Calu3 (cell line): ENCODE measurements around the gene OR5K2. TPM values are rescaled to one million over a fixed set of nuclear protein-coding genes. Genes with fewer than 3 reads are reported as not detected.
A peak's percentile ranks its signal among the peaks of the same experiment; 100 is the strongest.

Experiments used
- BruUV-seq: library from RNA; stranded (reverse); fragments of 400-500 nt; replicated peaks from 2 replicates; lab custom pipeline; 2021; lab: Mats Ljungman, UMichigan
- CTCF ChIA-PET: fragments of 300-600 bp; sonication (Branson Sonifier 250); formaldehyde crosslinking; loops from one replicate; lab custom pipeline; 2022; ENCODE audit warnings: antibody characterized with exemption; lab: Charles Lee
- DNase-seq: peaks from one replicate; pipeline ENCODE4 v3.0.0; 2022
- H3K27ac Mint-ChIP-seq: one replicate; pipeline ENCODE4 v1.8.0; 2022; ENCODE audit warnings: mixed read lengths; ENCODE audit not compliant: unreplicated experiment
- H3K27me3 Mint-ChIP-seq: one replicate; pipeline ENCODE4 v1.8.0; 2022; ENCODE audit warnings: mixed read lengths; ENCODE audit not compliant: unreplicated experiment
- H3K36me3 Mint-ChIP-seq: one replicate; pipeline ENCODE4 v1.8.0; 2022; ENCODE audit warnings: mild to moderate bottlenecking, moderate library complexity, mixed read lengths; ENCODE audit not compliant: insufficient read depth, unreplicated experiment
- H3K4me1 Mint-ChIP-seq: one replicate; pipeline ENCODE4 v1.8.0; 2022; ENCODE audit warnings: mild to moderate bottlenecking, low read depth, mixed read lengths; ENCODE audit not compliant: unreplicated experiment
- H3K4me3 Mint-ChIP-seq: one replicate; pipeline ENCODE4 v1.8.0; 2022; ENCODE audit warnings: mild to moderate bottlenecking, low read depth, moderate library complexity, mixed read lengths; ENCODE audit not compliant: unreplicated experiment
- H3K9me3 Mint-ChIP-seq: one replicate; pipeline ENCODE4 v1.8.0; 2022; ENCODE audit warnings: low read depth, mixed read lengths; ENCODE audit not compliant: unreplicated experiment
- CTCF ChIP-seq: fragments of 200-600 bp; IDR thresholded peaks from one replicate; pipeline ENCODE4 v1.8.0; 2022; ENCODE audit warnings: antibody characterized with exemption; ENCODE audit not compliant: unreplicated experiment
- intact Hi-C: fragments of 100-400 bp; cut with micrococcal nuclease; formaldehyde crosslinking; loops from one replicate; pipeline ENCODE4 v1.10.0; 2022; ENCODE audit not compliant: unreplicated experiment
- total RNA-seq: library from RNA; stranded (reverse); gene quantifications from 2 replicates; pipeline ENCODE4 v1.2.3, GENCODE V29; 2022

Gene OR5K2
- total RNA-seq, 1 experiment from 2014 or later: not detected

GRCh38 chr3:98513091-98513511, 15.6 kb downstream of the OR5K2 start:
- BruUV-seq: no TSS peak
- Mint-ChIP-seq H3K27ac (no peak overlapping the region), H3K4me3 (no peak overlapping the region), H3K36me3 (peaks cover 12% of the 10 kb centered on the region), H3K27me3 (no peaks in the 10 kb centered on the region), H3K4me1 (no peaks in the 10 kb centered on the region), H3K9me3 (no peaks in the 10 kb centered on the region)
- intact Hi-C loops: loop anchor here (2.0 kb wide), 1 partner anchor 60 kb away; no protein-coding TSS in a partner anchor
- DNase-seq: peak; percentile 10
- TF ChIP-seq CTCF: no peak
- CTCF ChIA-PET: no interaction called here

- H3K27me3 Mint-ChIP-seq: no peaks in the 10 kb centered on the region
- DNase-seq: no peak
- no peaks in the 10 kb centered on the region for H3K9me3 Mint-ChIP-seq
- no TSS peak for BruUV-seq
- no peak overlapping the region for H3K27ac Mint-ChIP-seq
- no peaks in the 10 kb centered on the region for H3K4me1 Mint-ChIP-seq
- H3K4me3 Mint-ChIP-seq: no peak overlapping the region
- CTCF ChIA-PET: no interaction called here
- TF ChIP-seq CTCF: no peak
- peaks cover 12% of the 10 kb centered on the region for H3K36me3 Mint-ChIP-seq
- intact Hi-C loops: loop anchor here (2.0 kb wide), 1 partner anchor 59 kb away; no protein-coding TSS in a partner anchor
Measured at GRCh38 chr3:98513736-98514135, 16.3 kb downstream of the OR5K2 start.

GRCh38 chr3:98514948-98515347, 17.5 kb downstream of the OR5K2 start:
- H3K27me3 Mint-ChIP-seq: no peaks in the 10 kb centered on the region
- no peak for TF ChIP-seq CTCF
- no peaks in the 10 kb centered on the region for H3K9me3 Mint-ChIP-seq
- BruUV-seq: no TSS peak
- H3K36me3 Mint-ChIP-seq: peaks cover 12% of the 10 kb centered on the region
- intact Hi-C loops: no loop called here
- CTCF ChIA-PET: no interaction called here
- peaks cover 11% of the 10 kb centered on the region for H3K4me1 Mint-ChIP-seq
- H3K4me3 Mint-ChIP-seq: no peak overlapping the region
- no peak for DNase-seq
- H3K27ac Mint-ChIP-seq: no peak overlapping the region

- CTCF ChIA-PET: no interaction called here
Measured at GRCh38 chr3:98518816-98519215, 21.3 kb downstream of the OR5K2 start.

More at GRCh38 chr3:98518816-98519215, 21.3 kb downstream of the OR5K2 start:
- BruUV-seq: no TSS peak
- Mint-ChIP-seq H3K9me3 (no peaks in the 10 kb centered on the region), H3K4me3 (no peak overlapping the region), H3K27ac (no peak overlapping the region), H3K36me3 (peaks cover 31% of the 10 kb centered on the region), H3K27me3 (no peaks in the 10 kb centered on the region), H3K4me1 (peaks cover 29% of the 10 kb centered on the region)
- intact Hi-C loops: no loop called here
- TF ChIP-seq CTCF: no peak
- no peak for DNase-seq
